GM21786 (cell line): ENCODE data around the gene CECR2.

Source experiments
- ATAC-seq: cut with Tn5 transposase; IDR thresholded peaks from one replicate; pipeline ENCODE4 v1.9.1; 2021; ENCODE audit not compliant: unreplicated experiment

Gene CECR2

GRCh38 chr22:17443405-17444203 lies 74.3 kb downstream of the CECR2 start:
- ATAC-seq, result no peak

DNA sequence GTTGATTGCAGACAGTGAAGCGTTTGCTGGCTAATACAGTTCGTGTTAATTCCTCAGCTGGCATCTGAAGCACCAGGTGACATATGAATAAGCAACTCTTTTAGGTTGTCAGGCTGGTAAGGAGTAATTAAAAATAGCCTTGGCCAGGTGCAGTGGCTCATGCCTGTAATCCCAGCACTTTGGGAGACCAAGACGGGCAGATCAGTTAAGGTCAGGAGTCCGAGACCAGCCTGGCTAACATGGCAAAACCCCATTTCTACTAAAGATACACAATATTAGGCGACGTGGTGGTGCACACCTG lies 74.9 kb downstream of the CECR2 start:
- ATAC-seq, result no peak

- no peak for ATAC-seq
Observed at GRCh38 chr22:17446698-17447097, 77.4 kb downstream of the CECR2 start.

GRCh38 chr22:17451316-17451715 lies 82.1 kb downstream of the CECR2 start:
- ATAC-seq, result no peak

DNA sequence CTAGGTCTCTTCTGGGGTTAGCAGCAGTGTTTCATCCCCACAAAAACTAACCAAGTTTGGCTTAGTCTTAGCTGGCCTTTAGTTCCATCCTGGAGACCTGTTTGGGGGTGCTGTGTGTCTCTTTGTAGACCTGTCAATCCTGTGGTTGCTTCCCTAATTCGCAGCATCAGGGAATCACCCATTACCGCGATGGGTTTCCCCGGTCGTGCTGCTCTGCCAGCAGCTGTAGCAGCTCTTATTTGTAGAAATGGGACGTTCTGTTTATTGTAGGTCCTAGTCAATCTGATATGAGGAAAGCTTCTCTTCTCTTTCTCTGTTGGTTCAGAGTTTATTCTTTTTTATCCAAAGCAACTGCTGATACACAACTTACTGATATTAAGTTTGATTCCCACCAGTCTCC lies 91.6 kb downstream of the CECR2 start:
- ATAC-seq, result no peak

DNA sequence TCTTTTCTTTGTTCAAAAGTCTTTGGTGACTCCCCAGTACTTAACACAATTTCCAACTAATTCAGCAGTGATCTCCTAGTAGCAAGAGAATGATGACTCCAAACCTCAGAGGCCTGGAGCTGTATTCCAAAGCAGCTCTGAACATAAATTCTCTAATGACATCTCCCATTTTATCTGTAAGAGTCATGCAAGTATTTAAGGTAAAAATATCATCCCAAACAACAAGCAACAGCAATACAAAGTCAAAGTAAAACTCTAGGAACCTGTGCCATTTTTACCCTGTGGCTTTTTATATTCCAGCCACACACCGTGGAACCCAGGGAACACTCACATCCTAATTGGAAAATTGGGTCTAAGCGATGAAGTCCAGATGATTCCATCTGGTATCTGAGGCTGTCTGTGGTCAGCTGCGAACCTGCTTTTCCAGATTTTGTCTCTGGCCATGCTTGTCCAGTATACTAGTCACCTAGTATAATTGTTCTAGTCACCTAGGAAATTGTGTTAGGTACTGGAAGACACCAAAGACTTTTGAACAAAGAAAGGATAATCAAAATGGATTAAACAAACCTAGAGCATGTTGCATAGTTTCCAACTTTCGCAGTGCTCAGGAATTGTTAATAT lies 101.7 kb downstream of the CECR2 start:
- ATAC-seq, result no peak

DNA sequence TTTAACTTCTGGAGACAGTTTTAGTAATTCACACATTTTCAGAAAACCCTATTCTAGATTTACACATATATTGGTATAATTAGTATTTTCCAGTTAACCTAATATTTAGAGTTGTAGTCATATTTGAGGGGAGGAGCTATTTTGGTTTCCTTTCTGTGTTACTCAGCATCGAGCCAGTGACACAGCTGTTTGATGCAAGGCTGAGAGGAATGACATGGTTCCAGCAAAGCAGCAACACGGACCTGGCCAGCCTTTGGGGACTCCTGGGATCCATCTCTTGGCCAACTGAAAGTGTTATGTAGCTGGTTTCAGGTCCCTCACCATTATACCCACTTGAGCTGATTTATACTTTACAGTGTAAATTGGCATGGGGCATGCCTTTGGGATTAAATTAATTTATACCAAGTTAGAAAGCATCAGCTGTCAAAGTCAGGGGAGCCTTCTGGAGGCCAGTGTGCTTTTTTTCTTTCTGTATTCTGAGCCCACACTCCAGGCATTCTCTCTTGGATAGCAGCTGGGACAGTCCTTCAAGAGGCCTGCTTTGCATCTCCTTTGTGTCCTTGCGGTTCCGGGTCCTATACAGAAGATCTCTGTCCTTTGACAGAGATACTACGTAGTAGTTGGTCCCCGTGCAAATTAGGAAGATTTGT lies 102.8 kb downstream of the CECR2 start:
- no peak for ATAC-seq

DNA sequence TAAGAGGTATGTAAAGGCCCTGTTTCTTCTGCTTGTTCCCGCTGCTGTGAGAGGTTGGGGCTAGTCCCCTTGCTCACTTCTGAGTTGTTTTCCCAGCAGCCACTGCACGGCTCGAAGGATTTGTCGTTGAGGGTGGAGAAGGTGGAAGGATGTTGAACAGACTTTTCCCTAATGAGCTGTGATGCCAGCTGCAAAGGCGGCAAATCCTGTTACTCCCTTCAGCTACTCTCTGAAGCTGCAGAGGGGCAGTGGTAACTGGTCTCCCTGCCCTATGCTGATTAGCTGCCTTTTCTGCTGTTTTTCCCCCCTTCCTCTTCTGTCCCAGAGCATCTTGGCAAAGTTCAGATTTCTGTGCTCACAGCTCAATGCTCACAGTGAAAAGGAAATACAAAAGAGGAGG lies 103.7 kb downstream of the CECR2 start:
- no peak for ATAC-seq

- no peak for ATAC-seq
Observed at GRCh38 chr22:17475318-17476230, 106.3 kb downstream of the CECR2 start.

- ATAC-seq, result no peak
Observed at GRCh38 chr22:17476838-17477237, 107.6 kb downstream of the CECR2 start.

DNA sequence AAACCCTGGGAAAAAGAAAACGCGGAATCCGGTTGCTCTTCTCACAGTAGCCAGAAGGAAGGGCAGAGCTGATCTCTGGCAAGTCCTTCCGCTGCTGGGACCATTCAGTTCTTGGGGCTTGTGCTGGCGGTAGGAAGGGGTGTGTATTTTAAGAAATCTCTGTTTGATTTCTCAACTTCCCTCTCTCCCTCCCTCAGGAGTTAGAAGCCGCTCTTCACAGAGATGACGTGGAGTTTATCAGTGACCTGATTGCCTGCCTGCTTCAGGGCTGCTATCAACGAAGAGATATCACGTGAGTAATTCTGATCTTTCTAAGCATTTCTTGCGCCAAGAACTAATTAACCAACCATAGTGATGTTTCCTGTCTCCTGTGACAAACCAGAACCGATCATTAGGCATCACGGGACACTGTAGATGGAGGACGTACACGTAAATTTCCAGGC lies 108.2 kb downstream of the CECR2 start:
- ATAC-seq, result no peak

- no peak for ATAC-seq
Observed at GRCh38 chr22:17479135-17479534, 109.9 kb downstream of the CECR2 start.

DNA sequence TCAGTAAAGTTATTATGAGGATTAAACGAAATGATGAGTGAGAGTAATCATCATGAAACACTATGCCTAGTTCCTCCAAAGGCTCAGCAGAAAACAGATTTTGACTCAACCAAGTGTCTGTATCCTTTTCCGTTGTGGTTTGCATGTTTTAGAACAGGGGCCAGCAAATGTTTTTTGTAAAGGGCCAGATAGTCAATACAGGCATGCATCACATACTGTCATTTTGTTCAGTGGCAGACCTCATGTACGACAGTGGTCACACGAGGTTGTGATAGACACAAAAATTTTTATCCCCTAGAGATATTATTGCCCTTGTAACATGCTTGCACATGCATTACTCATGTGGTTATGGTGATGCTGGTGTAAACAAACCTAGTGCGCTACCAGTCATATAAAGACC lies 112.2 kb downstream of the CECR2 start:
- ATAC-seq, result no peak

DNA sequence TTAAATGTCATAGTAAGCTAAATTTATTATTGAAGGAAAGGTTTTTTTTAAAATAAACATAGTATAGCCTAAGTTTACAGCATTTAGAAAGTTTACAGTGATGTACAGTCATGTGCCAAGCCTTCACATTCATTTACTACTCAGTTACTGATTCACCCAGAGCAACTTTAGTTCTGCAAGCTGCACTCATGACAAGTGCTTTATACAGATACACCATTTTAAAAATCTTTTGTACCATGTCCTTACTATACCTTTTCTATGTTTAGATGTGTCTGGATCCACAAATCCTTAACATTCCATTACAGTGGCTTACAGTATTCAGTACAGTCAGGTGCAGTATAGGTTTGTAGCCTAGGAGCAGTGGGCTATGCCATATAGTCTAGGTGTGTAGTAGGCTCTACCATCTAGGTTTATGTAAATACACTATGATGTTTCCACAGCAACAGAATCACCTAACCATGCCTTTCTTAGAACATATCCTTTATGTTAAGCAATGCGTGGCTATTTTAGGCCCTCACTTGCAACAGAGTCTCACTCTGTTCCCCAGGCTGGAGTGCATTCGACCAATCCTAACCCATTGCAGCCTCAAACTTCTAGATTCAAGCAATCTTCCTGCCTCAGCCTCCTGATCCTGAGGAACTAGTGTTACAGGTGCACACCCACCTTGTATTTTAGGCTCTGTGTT lies 114.6 kb downstream of the CECR2 start:
- ATAC-seq, result no peak

DNA sequence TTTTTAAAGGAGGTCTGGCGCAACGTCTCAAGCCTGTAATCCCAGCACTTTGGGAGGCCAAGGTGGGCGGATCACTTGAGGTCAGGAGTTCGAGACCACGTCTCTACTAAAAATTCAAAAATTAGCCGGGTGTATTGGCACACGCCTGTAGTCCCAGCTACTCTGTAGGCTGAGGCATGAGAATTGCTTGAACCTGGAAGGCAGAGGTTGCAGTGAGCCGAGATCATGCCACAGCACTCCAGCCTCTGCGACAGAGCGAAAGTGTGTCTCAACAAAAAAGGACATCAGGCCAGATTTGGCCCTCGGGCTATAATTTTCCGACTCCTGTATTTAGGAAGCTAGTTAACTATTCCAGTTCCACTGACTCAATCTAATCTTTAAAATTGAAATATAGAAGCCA lies 115.3 kb downstream of the CECR2 start:
- no peak for ATAC-seq

GRCh38 chr22:17486313-17486712 lies 117.1 kb downstream of the CECR2 start:
- ATAC-seq, result no peak

DNA sequence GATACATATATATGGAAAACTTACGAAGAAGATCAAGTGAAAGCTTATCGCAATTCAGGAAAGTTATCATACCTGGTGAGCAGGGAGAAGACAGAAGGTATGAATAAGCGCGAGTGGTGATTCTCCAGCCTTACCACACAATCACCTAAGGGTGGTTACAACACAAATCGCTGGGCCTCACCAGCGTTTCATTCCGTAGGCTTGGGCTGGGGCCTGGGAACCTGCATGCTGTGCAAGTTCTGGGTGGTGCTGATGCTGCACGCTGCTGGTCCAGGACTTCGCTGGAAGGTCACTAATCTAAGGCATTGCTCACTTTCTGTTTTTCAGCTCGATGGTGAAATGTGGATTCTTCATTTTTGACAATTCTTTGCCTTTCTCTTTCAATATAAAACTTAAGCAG lies 117.5 kb downstream of the CECR2 start:
- no peak for ATAC-seq

DNA sequence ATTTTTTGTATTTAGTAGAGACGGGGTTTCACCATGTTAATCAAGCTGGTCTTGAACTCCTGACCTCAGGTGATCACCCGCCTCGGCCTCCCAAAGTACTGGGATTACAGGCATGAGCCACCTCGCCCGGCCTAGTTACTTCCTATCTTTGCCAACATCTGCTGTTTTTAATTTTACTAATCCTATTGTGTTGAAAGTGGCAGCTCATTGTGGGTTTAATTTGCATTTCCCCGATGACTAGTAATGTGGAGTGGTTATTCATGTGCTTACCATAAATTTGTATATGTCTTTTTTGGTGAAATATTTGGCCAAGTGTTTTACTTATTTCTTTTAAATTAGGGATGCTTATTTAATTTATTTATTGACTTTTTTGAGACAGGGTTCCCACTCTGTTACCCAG lies 119.8 kb downstream of the CECR2 start:
- no peak for ATAC-seq

GRCh38 chr22:17491090-17491640 lies 121.9 kb downstream of the CECR2 start:
- ATAC-seq, result no peak

DNA sequence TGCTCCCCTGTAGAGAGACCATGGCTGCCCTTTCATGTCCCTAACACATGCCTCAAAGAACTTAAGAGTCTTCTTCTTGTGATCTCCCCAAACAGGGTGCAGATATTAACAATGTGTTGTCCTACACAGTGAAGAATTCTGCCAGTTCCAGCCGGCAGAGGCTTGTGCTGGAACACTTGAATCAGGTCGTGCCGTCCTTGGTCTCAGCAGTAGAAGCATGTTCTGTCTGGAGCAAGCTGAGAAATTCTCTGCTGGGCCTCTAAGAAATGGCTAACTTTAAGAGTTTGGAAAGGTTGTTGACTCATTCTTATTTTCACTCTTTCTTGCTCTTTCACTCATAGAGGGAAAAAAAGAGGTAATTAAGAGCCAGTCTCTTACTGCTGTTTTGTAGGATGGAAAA lies 123.0 kb downstream of the CECR2 start:
- no peak for ATAC-seq
